ENCODE measurements around the gene UBE2Z.

Gene UBE2Z

DNA sequence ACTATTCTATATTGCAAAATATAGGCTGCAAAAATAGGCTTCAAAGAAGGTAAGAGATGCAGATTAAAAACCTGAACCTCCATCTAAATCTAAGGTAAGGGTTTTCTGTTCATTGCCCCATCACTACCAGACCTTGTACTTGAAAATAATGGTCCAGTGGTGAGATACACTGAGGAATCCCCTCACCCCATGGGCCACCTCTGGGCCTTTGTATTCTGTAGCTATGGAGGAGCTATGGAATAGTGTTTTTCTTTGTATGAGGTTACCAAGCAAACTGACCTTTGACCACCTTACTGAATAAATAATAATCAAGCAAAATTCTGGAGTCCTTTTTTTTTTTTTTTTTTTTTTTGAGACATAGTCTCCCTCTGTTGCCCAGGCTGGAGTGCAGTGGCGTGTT is 4.8 kb upstream of the UBE2Z start:
- no peak overlapping the region for H3K4me3 ChIP-seq (ENCODE audit: low read depth, low read length)

DNA sequence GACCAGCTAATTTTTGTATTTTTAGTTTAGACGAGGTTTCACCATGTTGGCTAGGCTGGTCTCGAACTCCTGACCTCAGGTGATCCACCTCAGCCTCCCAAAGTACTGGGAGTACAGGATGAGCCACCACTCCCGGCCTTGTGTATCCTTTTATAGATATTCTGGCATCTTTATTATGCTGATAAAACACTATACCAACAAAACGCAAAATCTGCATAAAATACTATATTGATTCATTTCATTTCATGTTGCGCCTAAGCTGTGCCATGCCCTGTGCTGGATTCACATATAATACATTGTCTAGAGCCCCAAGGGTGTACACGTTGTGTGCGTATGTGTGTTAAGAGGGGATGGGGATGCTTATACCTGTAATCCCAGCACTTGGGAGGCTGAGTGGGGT is 3.8 kb upstream of the UBE2Z start:
- H3K4me3 ChIP-seq (ENCODE audit: low read depth, low read length) = no peak overlapping the region

GRCh38 chr17:48905987-48906515 is 2.2 kb upstream of the UBE2Z start:
- no peak overlapping the region for H3K4me3 ChIP-seq (ENCODE audit: low read depth, low read length)

- peak overlapping the region; percentile 69 for H3K4me3 ChIP-seq (ENCODE audit: low read depth, low read length)
Observed at GRCh38 chr17:48907713-48908046, 527 bp upstream of the UBE2Z start.

DNA sequence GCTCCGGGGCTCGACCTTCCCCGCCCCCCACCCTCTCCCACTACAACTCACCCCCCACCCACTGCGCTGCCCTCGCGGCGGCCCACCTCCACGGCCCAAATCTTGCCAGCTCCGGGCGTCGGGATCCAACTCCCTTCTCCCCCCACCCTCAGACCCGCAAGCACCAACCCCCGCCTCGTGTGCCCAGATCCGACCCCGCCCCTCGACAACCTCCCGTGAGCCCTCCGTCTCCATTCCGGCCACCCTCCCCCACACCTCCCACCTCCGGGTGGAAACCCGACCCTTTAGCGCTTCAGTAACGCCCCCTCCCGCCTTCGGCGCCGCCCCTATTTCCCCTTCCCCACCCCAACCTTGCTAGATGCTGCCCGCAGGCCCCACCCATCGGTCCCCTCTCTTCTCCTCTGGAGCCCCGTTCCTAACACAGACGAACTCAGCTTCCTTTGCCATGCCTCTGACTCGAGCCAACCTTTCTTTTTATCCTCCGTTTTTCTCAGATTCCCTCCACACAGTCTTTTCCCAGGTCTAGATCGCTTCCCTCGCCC is 717 bp downstream of the UBE2Z start:
- H3K4me3 ChIP-seq (ENCODE audit: low read depth, low read length) = peak overlapping the region; percentile 75

DNA sequence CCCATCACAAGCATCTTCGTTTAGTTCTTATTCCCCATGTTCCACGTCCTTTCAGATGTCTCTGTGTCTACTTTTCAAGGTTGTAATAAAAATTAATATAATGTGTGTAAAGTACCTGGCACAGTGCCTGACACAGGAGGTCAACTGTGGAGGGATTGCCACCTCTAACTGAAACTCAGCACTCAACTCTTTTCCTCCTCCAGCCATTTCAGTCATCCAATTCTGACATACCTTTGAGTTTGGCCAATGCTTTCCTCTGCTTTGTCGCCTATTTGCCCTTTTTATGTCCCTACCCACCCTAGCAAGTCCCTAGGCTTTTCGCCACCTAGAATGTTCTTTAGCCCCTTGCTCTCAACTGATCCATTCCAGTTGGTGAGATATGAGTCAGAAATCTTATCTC is 1.6 kb downstream of the UBE2Z start:
- peak overlapping the region; percentile 75 for H3K4me3 ChIP-seq (ENCODE audit: low read depth, low read length)

DNA sequence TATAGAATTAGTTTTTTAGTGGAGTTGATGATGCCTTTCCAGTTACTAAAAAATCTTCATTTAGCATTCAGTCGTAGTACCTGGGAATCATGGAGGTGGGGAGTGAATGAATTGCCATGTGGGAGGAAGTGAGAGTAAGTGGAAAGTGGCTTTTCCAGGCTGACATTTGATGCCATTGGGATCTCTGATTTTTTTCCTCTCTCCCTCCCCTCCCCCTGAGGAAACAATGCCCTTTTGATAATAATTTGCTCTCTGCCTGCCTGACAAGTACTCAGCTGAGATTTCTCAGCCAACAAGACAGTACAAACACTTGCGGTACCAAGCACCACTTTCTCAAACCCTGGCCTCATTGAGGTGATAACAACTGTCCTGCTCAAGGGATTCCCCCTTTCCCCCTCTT is 2.2 kb downstream of the UBE2Z start:
- no peak overlapping the region for H3K4me3 ChIP-seq (ENCODE audit: low read depth, low read length)

DNA sequence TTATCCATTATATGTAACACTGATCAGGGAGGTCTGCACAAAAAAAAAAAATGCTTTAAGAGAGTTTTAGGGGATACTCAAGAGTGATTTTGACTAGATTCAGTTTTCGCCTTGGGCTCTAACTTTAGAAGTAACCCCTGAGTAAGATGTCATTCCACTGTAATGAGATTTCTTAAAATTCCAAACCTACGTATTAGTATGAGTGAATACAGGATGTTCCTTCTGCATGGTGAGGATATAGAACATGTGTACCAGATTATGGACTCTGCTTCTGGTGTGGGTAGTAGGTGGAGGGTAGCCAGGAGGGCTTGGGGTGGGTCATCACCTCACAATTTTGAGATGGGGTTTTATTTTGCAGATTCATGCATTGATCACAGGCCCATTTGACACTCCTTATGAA is 4.3 kb downstream of the UBE2Z start:
- H3K4me3 ChIP-seq (ENCODE audit: low read depth, low read length) = no peak overlapping the region

GRCh38 chr17:48915459-48916282 is 7.5 kb downstream of the UBE2Z start:
- no peak overlapping the region for H3K4me3 ChIP-seq (ENCODE audit: low read depth, low read length)

DNA sequence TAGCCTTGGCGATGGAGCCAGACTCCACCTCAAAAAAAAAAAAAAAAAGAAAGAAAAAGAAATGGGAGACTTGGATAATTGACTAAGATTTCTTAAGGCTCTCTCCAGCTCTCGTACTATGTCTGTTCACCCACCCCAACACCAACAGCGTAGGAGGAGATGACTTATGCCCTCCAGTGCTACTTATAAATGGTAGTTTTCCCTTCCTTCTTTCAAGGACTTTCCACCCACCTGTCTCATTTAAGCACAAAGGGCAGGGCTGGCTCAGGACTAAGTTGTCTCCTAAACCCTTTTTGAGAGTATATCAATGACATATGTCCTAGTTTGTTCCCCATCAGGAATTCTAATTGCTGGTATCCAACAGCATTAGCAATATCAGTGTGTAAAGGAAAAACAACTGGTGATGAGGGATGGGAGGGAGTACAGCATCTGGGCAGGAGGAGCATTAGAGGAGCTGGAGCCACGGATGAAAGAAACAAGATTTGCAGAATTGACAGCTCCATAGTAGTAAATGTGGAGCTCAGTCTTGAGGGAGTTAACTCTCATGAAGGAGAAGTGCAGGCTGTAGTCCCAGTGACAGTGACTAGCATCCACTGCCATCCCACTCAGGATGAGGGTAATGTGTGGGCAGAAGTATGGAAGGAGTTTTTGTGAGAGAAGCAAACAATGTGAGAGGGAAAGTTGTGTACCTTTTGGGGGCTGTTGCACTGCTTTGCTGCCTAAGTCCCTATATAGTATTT is 17.2 kb downstream of the UBE2Z start:
- H3K4me3 ChIP-seq (ENCODE audit: low read depth, low read length) = no peak overlapping the region

GRCh38 chr17:48925991-48926342 is 17.8 kb downstream of the UBE2Z start:
- H3K4me3 ChIP-seq (ENCODE audit: low read depth, low read length) = no peak overlapping the region

DNA sequence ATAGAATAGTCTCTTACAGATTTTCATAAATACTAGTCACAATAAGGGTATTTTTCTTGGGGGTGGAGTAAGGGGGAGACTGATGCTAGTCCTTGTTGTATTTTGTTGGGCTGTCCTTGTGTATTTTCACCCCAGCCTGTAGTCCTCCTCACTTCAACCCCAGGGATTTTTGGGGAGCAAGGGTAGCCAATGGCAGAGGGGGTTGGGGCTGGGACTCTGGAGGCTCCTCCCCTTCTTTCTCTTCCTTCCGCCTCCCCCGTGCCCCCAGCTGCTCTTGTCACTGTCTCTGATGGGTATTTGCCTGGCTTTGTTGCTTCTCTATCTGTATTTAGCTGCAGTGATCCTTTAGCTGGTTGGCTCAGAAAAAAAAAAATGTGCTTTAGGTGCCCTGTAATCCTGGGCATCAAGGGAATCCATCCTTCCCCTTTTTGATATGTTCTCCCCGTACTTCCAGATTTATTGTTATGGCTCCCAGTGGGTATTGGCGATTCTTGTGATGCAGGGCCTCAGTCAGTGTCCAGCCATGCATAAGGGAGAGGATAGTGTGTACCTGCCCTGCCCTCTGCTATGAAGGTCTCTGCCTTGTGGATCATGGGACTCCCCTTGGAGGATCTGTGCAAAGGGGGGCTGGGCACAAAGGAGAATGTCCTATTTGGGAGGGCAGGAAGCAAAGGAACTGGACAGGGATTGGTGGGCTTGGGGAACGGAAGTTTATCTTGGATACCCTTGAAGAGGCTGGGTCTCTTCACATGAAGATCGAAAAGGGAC is 20.0 kb downstream of the UBE2Z start:
- H3K4me3 ChIP-seq (ENCODE audit: low read depth, low read length) = no peak overlapping the region

DNA sequence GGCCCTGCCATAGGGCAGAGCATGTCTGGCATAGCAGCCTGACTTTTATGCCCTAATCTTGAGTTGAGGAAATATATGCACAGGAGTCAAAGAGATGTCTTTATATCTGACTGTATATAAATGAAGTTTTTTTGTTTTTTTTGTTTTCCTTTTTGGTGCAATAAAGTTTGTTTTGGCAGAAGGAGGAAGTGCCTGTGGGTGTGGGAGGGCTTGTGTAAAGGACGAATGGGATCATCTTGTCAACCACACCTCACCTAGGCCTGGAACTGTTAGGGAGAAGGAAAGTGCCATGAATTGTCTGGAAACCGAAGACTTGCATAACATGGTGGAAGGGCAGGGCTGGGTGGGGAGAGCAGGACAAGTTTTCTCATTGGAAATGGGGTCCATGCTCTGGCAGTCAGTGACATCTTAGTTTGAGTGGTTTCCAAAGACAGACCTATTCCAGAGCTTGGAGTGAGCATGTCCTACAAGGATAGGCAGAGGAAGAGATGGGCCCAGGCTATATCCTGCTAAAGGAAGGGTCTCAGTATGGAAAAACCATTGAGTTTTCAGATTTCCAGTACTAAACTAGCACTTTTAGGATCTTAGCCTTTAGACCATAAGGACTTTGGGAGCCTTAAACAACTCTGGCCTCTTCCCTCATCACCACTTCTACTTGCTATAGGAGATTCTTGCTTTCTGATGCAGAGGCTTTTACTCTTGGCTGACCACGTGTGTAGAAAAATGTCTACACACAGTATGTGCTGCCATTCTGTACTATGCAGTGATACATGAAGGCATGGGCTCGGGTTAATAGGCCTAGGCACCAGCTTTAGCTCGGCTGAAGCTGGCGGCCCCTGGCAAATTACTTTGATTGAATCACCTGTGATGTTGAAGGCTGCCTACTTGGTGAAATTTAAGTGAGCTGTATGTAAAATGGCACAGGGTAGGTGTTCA is 20.9 kb downstream of the UBE2Z start:
- no peak overlapping the region for H3K4me3 ChIP-seq (ENCODE audit: low read depth, low read length)

DNA sequence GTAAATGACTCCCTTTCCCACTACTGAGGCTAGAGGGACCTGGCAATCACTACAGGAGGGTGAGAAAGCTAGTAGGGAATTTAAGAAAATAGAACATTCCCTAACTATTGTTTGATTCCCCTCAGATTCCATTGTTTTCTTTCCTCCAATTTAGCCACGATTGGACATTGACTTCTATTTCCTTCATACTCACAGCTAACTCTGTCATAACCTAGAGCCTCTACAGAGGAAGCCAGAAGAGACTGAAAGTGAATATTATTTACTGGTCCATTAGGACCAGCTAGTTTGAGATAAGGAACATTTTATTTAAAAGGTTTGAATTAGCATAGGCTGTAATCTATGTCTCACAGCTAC is 21.6 kb downstream of the UBE2Z start:
- H3K4me3 ChIP-seq (ENCODE audit: low read depth, low read length) = no peak overlapping the region

DNA sequence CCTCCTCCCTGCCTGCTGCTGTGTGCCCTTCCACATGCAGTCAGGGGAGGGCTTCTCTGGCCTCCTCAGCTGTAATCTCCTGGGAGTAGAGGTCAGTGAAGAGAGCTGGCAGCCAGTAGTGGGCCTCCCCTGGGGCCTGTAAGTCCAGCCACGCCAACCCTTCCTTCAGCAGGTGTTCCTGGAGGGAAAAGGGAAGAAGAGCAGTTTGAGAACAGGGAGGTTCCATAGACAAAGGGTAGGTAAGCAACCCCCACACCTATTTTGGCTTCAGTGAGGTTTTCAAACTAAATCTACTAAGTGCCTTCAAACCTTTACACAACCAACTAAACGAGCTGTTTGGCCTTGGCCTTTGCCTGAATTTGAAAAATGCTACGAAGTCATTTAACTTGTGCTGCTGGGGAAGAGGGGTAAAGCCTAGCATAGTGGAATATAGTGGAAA is 22.2 kb downstream of the UBE2Z start:
- H3K4me3 ChIP-seq (ENCODE audit: low read depth, low read length) = no peak overlapping the region

- H3K4me3 ChIP-seq (ENCODE audit: low read depth, low read length) = no peak overlapping the region
Observed at GRCh38 chr17:48933035-48933434, 24.8 kb downstream of the UBE2Z start.

DNA sequence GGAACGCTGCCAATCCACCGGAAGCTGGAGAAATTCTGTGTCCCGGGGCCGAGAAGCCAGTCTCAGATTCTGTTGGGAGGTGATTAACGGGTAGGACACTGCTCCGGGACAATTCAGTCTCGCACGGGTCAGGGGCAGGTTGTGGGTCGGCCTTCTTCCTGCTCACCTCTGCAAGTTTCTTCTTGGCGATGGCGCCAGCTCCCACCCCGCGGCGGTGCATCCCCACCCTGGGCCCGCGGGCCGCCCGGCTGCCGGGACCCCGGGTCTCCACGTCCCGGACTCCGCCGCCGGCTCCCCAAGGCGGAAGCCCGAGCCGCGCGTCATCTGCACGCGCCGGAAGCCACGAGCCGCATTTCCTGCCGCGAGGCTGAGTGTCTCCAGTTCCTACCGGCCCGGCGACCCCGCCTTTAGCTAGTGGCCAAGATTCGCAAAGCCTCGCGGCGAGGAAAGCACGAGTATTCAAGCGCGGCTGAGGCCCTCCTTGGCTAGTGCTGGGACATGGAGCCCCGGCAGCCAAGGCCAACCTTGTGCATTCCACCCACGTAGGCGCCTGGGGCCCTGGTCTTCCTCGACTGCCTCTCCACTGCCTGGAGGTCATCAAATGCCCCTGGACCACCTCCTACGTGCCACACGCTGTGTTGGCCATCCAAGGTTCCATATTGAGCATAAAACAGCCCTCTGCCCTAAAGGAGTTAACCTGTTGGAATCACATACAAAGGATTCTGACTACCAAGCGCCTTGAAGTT is 36.5 kb downstream of the UBE2Z start, which contains the start of gene SNF8:
SNF8 (minus strand) TSS at position 328 of the 746 bp plus-strand sequence; CDS start at position 220, 108 bp downstream.
- H3K4me3 ChIP-seq (ENCODE audit: low read depth, low read length) = peak within 1 kb of the TSS; percentile 85

GRCh38 chr17:48945261-48945651 is 37.0 kb downstream of the UBE2Z start:
- H3K4me3 ChIP-seq (ENCODE audit: low read depth, low read length) = peak overlapping the region; percentile 85

DNA sequence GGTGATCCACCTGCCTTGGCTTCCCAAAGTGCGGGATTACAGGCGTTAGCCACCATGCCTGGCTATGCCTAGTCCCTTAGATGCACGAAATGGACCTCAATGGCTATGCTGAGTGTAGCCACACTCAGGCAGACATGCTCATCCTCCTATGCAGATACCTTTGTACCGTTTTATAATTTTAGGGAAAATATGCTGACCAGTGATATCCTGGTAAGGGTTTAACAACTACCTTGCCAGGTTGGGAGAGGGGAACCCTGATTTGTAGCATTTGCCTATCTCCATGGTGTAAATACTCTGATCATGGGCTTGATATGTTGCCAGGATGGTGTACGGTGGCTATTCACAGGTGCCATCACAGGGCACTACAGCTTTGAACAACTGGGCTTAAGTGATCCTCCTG is 43.4 kb downstream of the UBE2Z start:
- no peak overlapping the region for H3K4me3 ChIP-seq (ENCODE audit: low read depth, low read length)
